ENCODE data around the gene TFDP3.

DNA sequence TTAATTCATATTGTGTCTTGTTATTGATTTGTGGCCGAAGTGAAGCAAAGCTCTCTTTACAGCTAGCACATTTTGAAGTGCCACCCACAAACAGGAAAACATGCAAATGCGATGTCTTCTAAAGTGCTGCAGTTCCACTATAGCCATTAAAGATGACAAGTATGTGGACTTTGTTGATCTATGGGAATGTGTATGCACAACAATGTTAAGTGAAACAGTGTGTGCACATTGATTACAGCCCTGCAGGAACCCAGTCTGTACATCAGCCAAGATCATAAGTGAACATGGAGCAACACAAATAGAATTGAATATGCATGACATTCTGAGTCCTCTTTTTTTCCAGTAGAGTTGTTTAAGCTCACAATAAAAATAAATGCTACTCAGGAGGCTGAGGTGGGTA is 43.0 kb downstream of the TFDP3 start:
- TF ChIP-seq EP300 (IDR thresholded peaks at IDR 0.05) (no peak), POLR2A (IDR thresholded peaks at IDR 0.05) (no peak)
- TF ChIP-seq, protein P1, sequence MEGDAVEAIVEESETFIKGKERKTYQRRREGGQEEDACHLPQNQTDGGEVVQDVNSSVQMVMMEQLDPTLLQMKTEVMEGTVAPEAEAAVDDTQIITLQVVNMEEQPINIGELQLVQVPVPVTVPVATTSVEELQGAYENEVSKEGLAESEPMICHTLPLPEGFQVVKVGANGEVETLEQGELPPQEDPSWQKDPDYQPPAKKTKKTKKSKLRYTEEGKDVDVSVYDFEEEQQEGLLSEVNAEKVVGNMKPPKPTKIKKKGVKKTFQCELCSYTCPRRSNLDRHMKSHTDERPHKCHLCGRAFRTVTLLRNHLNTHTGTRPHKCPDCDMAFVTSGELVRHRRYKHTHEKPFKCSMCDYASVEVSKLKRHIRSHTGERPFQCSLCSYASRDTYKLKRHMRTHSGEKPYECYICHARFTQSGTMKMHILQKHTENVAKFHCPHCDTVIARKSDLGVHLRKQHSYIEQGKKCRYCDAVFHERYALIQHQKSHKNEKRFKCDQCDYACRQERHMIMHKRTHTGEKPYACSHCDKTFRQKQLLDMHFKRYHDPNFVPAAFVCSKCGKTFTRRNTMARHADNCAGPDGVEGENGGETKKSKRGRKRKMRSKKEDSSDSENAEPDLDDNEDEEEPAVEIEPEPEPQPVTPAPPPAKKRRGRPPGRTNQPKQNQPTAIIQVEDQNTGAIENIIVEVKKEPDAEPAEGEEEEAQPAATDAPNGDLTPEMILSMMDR (IDR thresholded peaks at IDR 0.05): no peak

Data from upper lobe of left lung (tissue), 4 donors.